ENCODE results near the gene ENDOG.

ENDOG gene

GRCh38 chr9:128785427-128785826 lies 32.9 kb upstream of the ENDOG start:
- H4K20me1 ChIP-seq (ENCODE audit: insufficient read depth, low read length): no peaks in the 10 kb centered on the region
- peaks cover 16% of the 10 kb centered on the region for H3K4me1 ChIP-seq (ENCODE audit: low read length)
- H3K4me3 ChIP-seq (ENCODE audit: low read length): no peak overlapping the region
- H3F3A ChIP-seq (ENCODE audit: insufficient read depth, low read length): peaks cover 9% of the 10 kb centered on the region; the same call in 1 of the 2 replicates
- no peaks in the 10 kb centered on the region for H3K9me3 ChIP-seq (replicated peaks; ENCODE audit: insufficient read depth, low read length)
- no peaks in the 10 kb centered on the region for H3K36me3 ChIP-seq (replicated peaks; ENCODE audit: insufficient read depth, low read length)
- no peak overlapping the region for H2AFZ ChIP-seq (ENCODE audit: low read length)
- H3K9ac ChIP-seq (ENCODE audit: low read length): no peak overlapping the region
- no peaks in the 10 kb centered on the region for H3K27me3 ChIP-seq (replicated peaks; ENCODE audit: insufficient read depth, low read length)
- no peak overlapping the region for H3K4me2 ChIP-seq (ENCODE audit: low read depth, low read length)
- no peak for TF ChIP-seq EZH2 (optimal IDR thresholded peaks at IDR 0.05; ENCODE audit: low read depth, low read length)
- no peak for TF ChIP-seq EZH2phosphoT487 (IDR thresholded peaks at IDR 0.05; ENCODE audit: low read length)
- no peak for TF ChIP-seq CTCF (IDR thresholded peaks at IDR 0.05; ENCODE audit: low read length)
- DNase-seq: no peak
- peaks cover 19% of the 10 kb centered on the region for H3K79me2 ChIP-seq (ENCODE audit: low read length)
- no peak overlapping the region for H3K27ac ChIP-seq (ENCODE audit: low read length)
- no peaks in the 10 kb centered on the region for H3K9me2 ChIP-seq (replicated peaks; ENCODE audit: insufficient read depth, low read length)

GRCh38 chr9:128786681-128787601 lies 31.4 kb upstream of the ENDOG start, which contains the start of gene TBC1D13:
TSS of gene TBC1D13 (plus strand) at chr9:128787253. CDS start at chr9:128787354, 101 bp downstream.
- peaks cover 10% of the 10 kb centered on the region for H3K4me1 ChIP-seq (ENCODE audit: low read length)
- H3K9me2 ChIP-seq (replicated peaks; ENCODE audit: insufficient read depth, low read length): no peaks in the 10 kb centered on the region
- H3K9ac ChIP-seq (ENCODE audit: low read length): peak within 1 kb of the TSS; percentile 83
- no peaks in the 10 kb centered on the region for H4K20me1 ChIP-seq (ENCODE audit: insufficient read depth, low read length)
- peak within 1 kb of the TSS; percentile 99 for H2AFZ ChIP-seq (ENCODE audit: low read length)
- peak within 1 kb of the TSS; percentile 98 for H3K4me2 ChIP-seq (ENCODE audit: low read depth, low read length)
- peak within 1 kb of the TSS; percentile 97 for H3K4me3 ChIP-seq (ENCODE audit: low read length)
- peak; percentile 86 for DNase-seq
- H3K79me2 ChIP-seq (ENCODE audit: low read length): peaks cover 19% of the 10 kb centered on the region
- H3F3A ChIP-seq (ENCODE audit: insufficient read depth, low read length): 0 out of 2 replicates have a peak, but pooled peaks cover under 1% of the 10 kb centered on the region
- TF ChIP-seq EZH2 (optimal IDR thresholded peaks at IDR 0.05; ENCODE audit: low read depth, low read length): no peak
- TF ChIP-seq EZH2phosphoT487 (IDR thresholded peaks at IDR 0.05; ENCODE audit: low read length): no peak
- no peak for TF ChIP-seq CTCF (IDR thresholded peaks at IDR 0.05; ENCODE audit: low read length)
- H3K27ac ChIP-seq (ENCODE audit: low read length): no peak within 1 kb of the TSS
- no peaks in the 10 kb centered on the region for H3K9me3 ChIP-seq (replicated peaks; ENCODE audit: insufficient read depth, low read length)
- H3K27me3 ChIP-seq (replicated peaks; ENCODE audit: insufficient read depth, low read length): no peaks in the 10 kb centered on the region
- no peaks in the 10 kb centered on the region for H3K36me3 ChIP-seq (replicated peaks; ENCODE audit: insufficient read depth, low read length)

- no peaks in the 10 kb centered on the region for H3K36me3 ChIP-seq (replicated peaks; ENCODE audit: insufficient read depth, low read length)
- H2AFZ ChIP-seq (ENCODE audit: low read length): peak overlapping the region; percentile 99
- peaks cover 9% of the 10 kb centered on the region for H3K4me1 ChIP-seq (ENCODE audit: low read length)
- H3K9me2 ChIP-seq (replicated peaks; ENCODE audit: insufficient read depth, low read length): no peaks in the 10 kb centered on the region
- H4K20me1 ChIP-seq (ENCODE audit: insufficient read depth, low read length): no peaks in the 10 kb centered on the region
- H3F3A ChIP-seq (ENCODE audit: insufficient read depth, low read length): no peaks in the 10 kb centered on the region
- no peaks in the 10 kb centered on the region for H3K9me3 ChIP-seq (replicated peaks; ENCODE audit: insufficient read depth, low read length)
- TF ChIP-seq CTCF (IDR thresholded peaks at IDR 0.05; ENCODE audit: low read length) (no peak), EZH2phosphoT487 (IDR thresholded peaks at IDR 0.05; ENCODE audit: low read length) (no peak), EZH2 (optimal IDR thresholded peaks at IDR 0.05; ENCODE audit: low read depth, low read length) (no peak)
- H3K4me3 ChIP-seq (ENCODE audit: low read length): peak overlapping the region; percentile 97
- H3K4me2 ChIP-seq (ENCODE audit: low read depth, low read length): peak overlapping the region; percentile 98
- H3K79me2 ChIP-seq (ENCODE audit: low read length): peaks cover 19% of the 10 kb centered on the region
- no peak overlapping the region for H3K27ac ChIP-seq (ENCODE audit: low read length)
- peak overlapping the region; percentile 83 for H3K9ac ChIP-seq (ENCODE audit: low read length)
- no peaks in the 10 kb centered on the region for H3K27me3 ChIP-seq (replicated peaks; ENCODE audit: insufficient read depth, low read length)
- peak; percentile 10 for DNase-seq
Observed at GRCh38 chr9:128787659-128788058, 30.6 kb upstream of the ENDOG start.
